HepG2 (cell line): Measurements from ENCODE around the gene ABCG5. TPM values are rescaled to one million over a fixed set of nuclear protein-coding genes. Genes with fewer than 3 reads are reported as not detected.
A peak's percentile ranks its signal among the peaks of the same experiment; 100 is the strongest.

Source experiments
- AKAP8 ChIP-seq: sonication (generic); formaldehyde crosslinking; IDR thresholded peaks from 2 replicates; pipeline ENCODE4 v1.5.1; 2020; ENCODE audit warnings: mild to moderate bottlenecking, missing genetic modification reagents
- ELF1 ChIP-seq: sonication (generic); formaldehyde crosslinking; IDR thresholded peaks from 2 replicates; pipeline ENCODE4 v1.4.0; 2020; ENCODE audit warnings: missing genetic modification reagents
- FOXA1 ChIP-seq, 2 experiments: fragments of 450-650 bp in 1 of 2; sonication (generic) in 1 of 2; formaldehyde crosslinking in 1 of 2; IDR thresholded peaks; 2 replicates each; pipeline versions ENCODE4 v1.4.0 to v1.6.1; 2016 to 2020; ENCODE audit warnings: missing genetic modification reagents in 1 of 2
- HCFC1 ChIP-seq: fragments of 150-350 bp; IDR thresholded peaks from 2 replicates; pipeline ENCODE4 v1.6.1; 2014; ENCODE audit warnings: low read depth, low read length
- KDM5B ChIP-seq: sonication (generic); formaldehyde crosslinking; IDR thresholded peaks from 2 replicates; pipeline ENCODE4 v1.4.0; 2020; ENCODE audit warnings: missing genetic modification reagents, mild to moderate bottlenecking, borderline replicate concordance
- KMT2B ChIP-seq: IDR thresholded peaks from 2 replicates; pipeline ENCODE4 v1.6.1; 2016; ENCODE audit warnings: missing genetic modification reagents, missing compliant biosample characterization
- MIER2 ChIP-seq: IDR thresholded peaks from 2 replicates; pipeline ENCODE4 v1.6.1; 2016; ENCODE audit warnings: missing biosample characterization, missing genetic modification reagents
- MTA1 ChIP-seq: sonication (generic); formaldehyde crosslinking; IDR thresholded peaks from 2 replicates; pipeline ENCODE4 v1.4.0; 2020; ENCODE audit warnings: missing genetic modification reagents, mild to moderate bottlenecking, borderline replicate concordance
- PHF20 ChIP-seq: sonication (generic); formaldehyde crosslinking; IDR thresholded peaks from 2 replicates; pipeline ENCODE4 v1.5.0; 2020; ENCODE audit warnings: mild to moderate bottlenecking, missing genetic modification reagents
- SP1 ChIP-seq, 2 experiments: fragments of 450-650 bp in 1 of 2; sonication (generic) in 1 of 2; formaldehyde crosslinking in 1 of 2; IDR thresholded peaks; 2 replicates each; pipeline versions ENCODE4 v1.4.0 to v1.6.1; 2016 to 2020; ENCODE audit warnings: missing genetic modification reagents in 1 of 2
- SRSF1 ChIP-seq: fragments of 200-400 bp; formaldehyde crosslinking; optimal IDR thresholded peaks from 2 replicates; pipeline ENCODE3; 2017; ENCODE audit warnings: mild to moderate bottlenecking, low read depth, low read length, moderate library complexity
- TCF12 ChIP-seq, 2 experiments: fragments of 450-650 bp in 1 of 2; sonication (generic) in 1 of 2; formaldehyde crosslinking in 1 of 2; IDR thresholded peaks; 2 replicates each; pipeline versions ENCODE4 v1.6.1 to v1.8.0; 2017 to 2022; ENCODE audit warnings: antibody characterized with exemption in 1 of 2, mild to moderate bottlenecking in 1 of 2, missing genetic modification reagents in 1 of 2, moderate library complexity in 1 of 2
- ZMYM4 ChIP-seq: sonication (generic); formaldehyde crosslinking; IDR thresholded peaks from 2 replicates; pipeline ENCODE4 v1.8.1; 2023; ENCODE audit warnings: mild to moderate bottlenecking, missing genetic modification reagents
- ZNF143 ChIP-seq: sonication (generic); formaldehyde crosslinking; IDR thresholded peaks from 2 replicates; pipeline ENCODE4 v1.4.0; 2020; ENCODE audit warnings: missing genetic modification reagents
- ZNF605 ChIP-seq: sonication (generic); formaldehyde crosslinking; IDR thresholded peaks from 2 replicates; pipeline ENCODE4 v1.8.0; 2022; ENCODE audit warnings: mild to moderate bottlenecking, missing genetic modification reagents
- ZNF615 ChIP-seq: sonication (generic); formaldehyde crosslinking; IDR thresholded peaks from 2 replicates; pipeline ENCODE4 v1.5.0; 2020; ENCODE audit warnings: mild to moderate bottlenecking, missing genetic modification reagents, borderline replicate concordance
- ZNF619 ChIP-seq: sonication (generic); formaldehyde crosslinking; IDR thresholded peaks from 2 replicates; pipeline ENCODE4 v1.4.0; 2020; ENCODE audit warnings: mild to moderate bottlenecking, missing genetic modification reagents
- ZNF720 ChIP-seq: sonication (generic); formaldehyde crosslinking; IDR thresholded peaks from 2 replicates; pipeline ENCODE4 v1.4.0; 2020; ENCODE audit warnings: missing genetic modification reagents
- ZNF777 ChIP-seq: sonication (generic); formaldehyde crosslinking; IDR thresholded peaks from 2 replicates; pipeline ENCODE4 v1.4.0; 2020; ENCODE audit warnings: missing genetic modification reagents
- ZNF784 ChIP-seq: sonication (generic); formaldehyde crosslinking; IDR thresholded peaks from 2 replicates; pipeline ENCODE4 v1.5.1; 2020; ENCODE audit warnings: missing genetic modification reagents, mild to moderate bottlenecking, borderline replicate concordance
- ZNF788 ChIP-seq: sonication (generic); formaldehyde crosslinking; IDR thresholded peaks from 2 replicates; pipeline ENCODE4 v1.5.0; 2020; ENCODE audit warnings: mild to moderate bottlenecking, missing genetic modification reagents, borderline replicate concordance
- polyA plus RNA-seq, 8 experiments: library from polyadenylated mRNA; depleted of rRNA in 3 of 8; stranded (reverse) in 7 of 8; unstranded in 1 of 8; fragments of >200 nt; fragmentation: Illumina TruSeq in 4 of 8; extraction: Trizol in 4 of 8; gene quantifications; 2 replicates each; pipeline versions ENCODE4 v1.2.1 to v1.2.3, GENCODE V29; 2011 to 2016; ENCODE audit warnings: low read depth in 4 of 8, missing spikeins in 1 of 8, mixed read lengths in 1 of 8; ENCODE audit not compliant: insufficient read depth in 1 of 8
- total RNA-seq, 5 experiments: library from RNA; depleted of rRNA; stranded (reverse); fragments of >200 nt; fragmentation: Illumina TruSeq; extraction: Trizol; gene quantifications; 2 replicates each; pipeline ENCODE4 v1.2.3, GENCODE V29; 2016; ENCODE audit warnings: low read depth in 1 of 5
- TF ChIP-seq, protein P1 (sequence below): IDR thresholded peaks from 2 replicates; pipeline ENCODE4 v1.6.1; 2016; ENCODE audit warnings: missing biosample characterization, missing genetic modification reagents, low read depth
- TF ChIP-seq, protein P2 (sequence below): sonication (generic); formaldehyde crosslinking; IDR thresholded peaks from 2 replicates; pipeline ENCODE4 v1.4.0; 2020; ENCODE audit warnings: low read depth, mild to moderate bottlenecking, missing genetic modification reagents
- TF ChIP-seq, protein P3 (sequence below): sonication (generic); formaldehyde crosslinking; IDR thresholded peaks from 2 replicates; pipeline ENCODE4 v1.4.0; 2020; ENCODE audit warnings: mild to moderate bottlenecking, missing genetic modification reagents

ABCG5 gene
- total and polyA plus RNA-seq, 2 of the 13 experiments (the other 11 are each of a cell fraction or from before 2014, with no cell fraction given) = 15.1 to 39.0 TPM

- TF ChIP-seq, protein P1, sequence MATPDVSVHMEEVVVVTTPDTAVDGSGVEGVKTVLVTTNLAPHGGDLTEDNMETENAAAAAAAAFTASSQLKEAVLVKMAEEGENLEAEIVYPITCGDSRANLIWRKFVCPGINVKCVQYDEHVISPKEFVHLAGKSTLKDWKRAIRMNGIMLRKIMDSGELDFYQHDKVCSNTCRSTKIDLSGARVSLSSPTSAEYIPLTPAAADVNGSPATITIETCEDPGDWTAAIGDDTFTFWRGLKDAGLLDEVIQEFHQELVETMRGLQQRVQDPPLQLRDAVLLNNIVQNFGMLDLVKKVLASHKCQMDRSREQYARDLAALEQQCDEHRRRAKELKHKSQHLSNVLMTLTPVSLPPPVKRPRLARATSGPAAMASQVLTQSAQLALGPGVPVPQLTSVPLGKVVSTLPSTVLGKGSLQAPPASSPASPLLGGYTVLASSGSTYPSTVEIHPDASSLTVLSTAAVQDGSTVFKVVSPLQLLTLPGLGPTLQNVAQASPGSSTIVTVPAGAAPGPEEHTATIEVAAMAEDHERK (CRISPR knock-in tag) = peak; percentile 100
- TF ChIP-seq AKAP8 (CRISPR knock-in tag) (0 out of 2 replicates have a peak, but pooled peaks have one; percentile 46), KMT2B (peak; percentile 91), ZNF788 (peak; percentile 75; the same call in 1 of the 2 replicates), MTA1 (CRISPR knock-in tag) (peak; percentile 81; the same call in 1 of the 2 replicates), TCF12 (IDR thresholded peaks at IDR 0.05) (no peak), TCF12 (CRISPR knock-in tag; IDR thresholded peaks at IDR 0.05) (no peak), ZMYM4 (CRISPR knock-in tag) (peak; percentile 79), ZNF777 (CRISPR knock-in tag) (peak; percentile 68; the same call in 1 of the 2 replicates), KDM5B (peak; percentile 54; the same call in 1 of the 2 replicates), MIER2 (CRISPR knock-in tag) (no peak; the same call in 1 of the 2 replicates), ZNF615 (peak; percentile 76; the same call in 1 of the 2 replicates), HCFC1 (peak; percentile 98), PHF20 (CRISPR knock-in tag) (peak; percentile 71), SP1 (IDR thresholded peaks at IDR 0.05) (no peak), SP1 (CRISPR knock-in tag; IDR thresholded peaks at IDR 0.05) (peak; percentile 30), ZNF784 (CRISPR knock-in tag) (peak; percentile 28; the same call in 1 of the 2 replicates), ZNF143 (peak; percentile 100), ELF1 (peak; percentile 70), SRSF1 (no peak), FOXA1 (IDR thresholded peaks at IDR 0.05) (no peak), FOXA1 (CRISPR knock-in tag; IDR thresholded peaks at IDR 0.05) (peak; percentile 24; the same call in 1 of the 2 replicates), ZNF720 (CRISPR knock-in tag) (no peak), ZNF619 (CRISPR knock-in tag) (0 out of 2 replicates have a peak, but pooled peaks have one; percentile 54), ZNF605 (CRISPR knock-in tag) (peak; percentile 71)
- TF ChIP-seq, protein P2, sequence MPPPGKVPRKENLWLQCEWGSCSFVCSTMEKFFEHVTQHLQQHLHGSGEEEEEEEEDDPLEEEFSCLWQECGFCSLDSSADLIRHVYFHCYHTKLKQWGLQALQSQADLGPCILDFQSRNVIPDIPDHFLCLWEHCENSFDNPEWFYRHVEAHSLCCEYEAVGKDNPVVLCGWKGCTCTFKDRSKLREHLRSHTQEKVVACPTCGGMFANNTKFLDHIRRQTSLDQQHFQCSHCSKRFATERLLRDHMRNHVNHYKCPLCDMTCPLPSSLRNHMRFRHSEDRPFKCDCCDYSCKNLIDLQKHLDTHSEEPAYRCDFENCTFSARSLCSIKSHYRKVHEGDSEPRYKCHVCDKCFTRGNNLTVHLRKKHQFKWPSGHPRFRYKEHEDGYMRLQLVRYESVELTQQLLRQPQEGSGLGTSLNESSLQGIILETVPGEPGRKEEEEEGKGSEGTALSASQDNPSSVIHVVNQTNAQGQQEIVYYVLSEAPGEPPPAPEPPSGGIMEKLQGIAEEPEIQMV (CRISPR knock-in tag) = peak; percentile 35; the same call in 1 of the 2 replicates
- TF ChIP-seq, protein P3, sequence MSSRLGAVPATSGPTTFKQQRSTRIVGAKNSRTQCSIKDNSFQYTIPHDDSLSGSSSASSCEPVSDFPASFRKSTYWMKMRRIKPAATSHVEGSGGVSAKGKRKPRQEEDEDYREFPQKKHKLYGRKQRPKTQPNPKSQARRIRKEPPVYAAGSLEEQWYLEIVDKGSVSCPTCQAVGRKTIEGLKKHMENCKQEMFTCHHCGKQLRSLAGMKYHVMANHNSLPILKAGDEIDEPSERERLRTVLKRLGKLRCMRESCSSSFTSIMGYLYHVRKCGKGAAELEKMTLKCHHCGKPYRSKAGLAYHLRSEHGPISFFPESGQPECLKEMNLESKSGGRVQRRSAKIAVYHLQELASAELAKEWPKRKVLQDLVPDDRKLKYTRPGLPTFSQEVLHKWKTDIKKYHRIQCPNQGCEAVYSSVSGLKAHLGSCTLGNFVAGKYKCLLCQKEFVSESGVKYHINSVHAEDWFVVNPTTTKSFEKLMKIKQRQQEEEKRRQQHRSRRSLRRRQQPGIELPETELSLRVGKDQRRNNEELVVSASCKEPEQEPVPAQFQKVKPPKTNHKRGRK = no peak
Observed at GRCh38 chr2:43773876-43774613, 64.6 kb downstream of the ABCG5 start, which contains the start of gene DYNC2LI1 (continued).
